PC-3 (cell line): Measurements from ENCODE around the gene LMAN1. TPM values are rescaled to one million over a fixed set of nuclear protein-coding genes. Genes with fewer than 3 reads are reported as not detected.

ENCODE experiments used
- ATAC-seq: fragments of 200-7000 bp; cut with Tn5 transposase; 2 replicates; pipeline ENCODE4 v1.9.1; 2020; ENCODE audit warnings: mild to moderate bottlenecking, moderate library complexity
- BruUV-seq: library from RNA; stranded (reverse); fragments of 400-500 nt; replicated peaks from 2 replicates; lab custom pipeline; 2021; lab: Mats Ljungman, UMichigan
- CTCF ChIA-PET: fragments of 300-600 bp; sonication (Branson Sonifier 250); formaldehyde crosslinking; loops from one replicate; lab custom pipeline; 2022; ENCODE audit warnings: antibody characterized with exemption; lab: Charles Lee
- POLR2A ChIA-PET: fragments of 300-600 bp; sonication (Branson Sonifier 250); formaldehyde crosslinking; loops from one replicate; lab custom pipeline; 2022; ENCODE audit warnings: antibody characterized with exemption; ENCODE audit not compliant: unreplicated experiment; lab: Charles Lee
- DNase-seq: peaks from one replicate; pipeline ENCODE4 v3.0.0-alpha.2; 2015
- H2AFZ ChIP-seq: fragments of 300-600 bp; sonication (generic); 2 replicates; pipeline ENCODE4 v1.6.0; 2016; ENCODE audit warnings: antibody characterized with exemption, low read length
- H3F3A ChIP-seq: fragments of 300-600 bp; sonication (generic); one replicate; pipeline ENCODE4 v1.6.0; 2017; ENCODE audit warnings: antibody characterized with exemption, low read length, control low read depth, mild to moderate bottlenecking; ENCODE audit not compliant: unreplicated experiment
- H3K27ac ChIP-seq: fragments of 300-600 bp; sonication (generic); 2 replicates; pipeline ENCODE4 v1.5.1; 2016; ENCODE audit warnings: mild to moderate bottlenecking, low read length
- H3K27me3 ChIP-seq: fragments of 300-600 bp; sonication (generic); 2 replicates; pipeline ENCODE4 v1.6.1; 2016; ENCODE audit warnings: low read length, mixed read lengths
- H3K36me3 ChIP-seq: fragments of 300-600 bp; sonication (generic); 2 replicates; pipeline ENCODE4 v1.6.1; 2016; ENCODE audit warnings: low read depth, mixed run types, low read length, mixed read lengths
- H3K4me1 ChIP-seq: fragments of 300-600 bp; sonication (generic); 2 replicates; pipeline ENCODE4 v1.5.1; 2016; ENCODE audit warnings: low read length; ENCODE audit not compliant: insufficient read depth
- H3K4me2 ChIP-seq: fragments of 300-600 bp; sonication (generic); 2 replicates; pipeline ENCODE4 v1.6.0; 2016; ENCODE audit warnings: low read length
- H3K4me3 ChIP-seq: fragments of 300-600 bp; sonication (generic); 2 replicates; pipeline ENCODE4 v1.5.1; 2016; ENCODE audit warnings: mild to moderate bottlenecking, low read length, mixed read lengths
- H3K79me2 ChIP-seq: fragments of 300-600 bp; sonication (generic); 2 replicates; pipeline ENCODE4 v1.6.1; 2017; ENCODE audit warnings: low read length, mixed read lengths
- H3K9ac ChIP-seq: fragments of 300-600 bp; sonication (generic); 2 replicates; pipeline ENCODE4 v1.6.0; 2016; ENCODE audit warnings: mild to moderate bottlenecking, low read length
- H3K9me2 ChIP-seq: fragments of 300-600 bp; sonication (generic); replicated peaks from 2 replicates; pipeline ENCODE4 v1.6.1; 2016; ENCODE audit warnings: mixed run types, low read length, mixed read lengths
- H3K9me3 ChIP-seq: fragments of 300-600 bp; sonication (generic); 2 replicates; pipeline ENCODE4 v1.6.1; 2016; ENCODE audit warnings: low read length, mixed read lengths
- H4K20me1 ChIP-seq: fragments of 300-600 bp; sonication (generic); 2 replicates; pipeline ENCODE4 v1.6.1; 2016; ENCODE audit warnings: low read length, mixed read lengths
- CTCF ChIP-seq: fragments of 300-600 bp; sonication (generic); conservative IDR thresholded peaks from 2 replicates; pipeline ENCODE4 v1.5.1; 2017; ENCODE audit warnings: antibody characterized with exemption, low read depth, mild to moderate bottlenecking, low read length
- EZH2 ChIP-seq: fragments of 300-600 bp; sonication (generic); IDR thresholded peaks from one replicate; pipeline ENCODE4 v1.6.1; 2017; ENCODE audit warnings: antibody characterized with exemption, mild to moderate bottlenecking, low read length; ENCODE audit not compliant: unreplicated experiment
- EZH2phosphoT487 ChIP-seq: fragments of 300-600 bp; sonication (generic); IDR thresholded peaks from 2 replicates; pipeline ENCODE4 v1.6.1; 2018; ENCODE audit warnings: mild to moderate bottlenecking, antibody characterized with exemption, low read length, borderline replicate concordance
- intact Hi-C: fragments of 100-400 bp; cut with micrococcal nuclease; formaldehyde crosslinking; loops from 2 replicates; pipeline ENCODE4 v1.9.0; 2023
- total RNA-seq: library from RNA; depleted of rRNA; stranded (reverse); fragments of >200 nt; gene quantifications from 2 replicates; pipeline ENCODE4 v1.2.3, GENCODE V29; 2014

The LMAN1 gene
- total RNA-seq, 1 experiment from 2014 or later = 126 TPM

GRCh38 chr18:59388817-59389216 is 29.8 kb upstream of the LMAN1 start:
- TF ChIP-seq EZH2phosphoT487 (no peak), CTCF (no peak)
- CTCF ChIA-PET = interaction anchor here (0.8 kb wide), 1 partner anchor 15 kb away, joined by 3 read pairs; no protein-coding TSS in a partner anchor
- no TSS peak for BruUV-seq
- DNase-seq = no peak
- POLR2A ChIA-PET = no interaction called here
- ATAC-seq = no peak
- no peak overlapping the region for H3K4me2 ChIP-seq
- no peaks in the 10 kb centered on the region for H3K9me2 ChIP-seq
- no peak overlapping the region for H3K27ac ChIP-seq
- H2AFZ ChIP-seq = no peak overlapping the region
- H3K4me3 ChIP-seq = no peak overlapping the region
- H3K36me3 ChIP-seq = no peaks in the 10 kb centered on the region
- no peak overlapping the region for H3K9ac ChIP-seq
- H4K20me1 ChIP-seq = no peaks in the 10 kb centered on the region
- H3F3A ChIP-seq = no peaks in the 10 kb centered on the region
- no peaks in the 10 kb centered on the region for H3K27me3 ChIP-seq
- H3K79me2 ChIP-seq = no peaks in the 10 kb centered on the region
- H3K9me3 ChIP-seq = no peaks in the 10 kb centered on the region
- H3K4me1 ChIP-seq = no peaks in the 10 kb centered on the region
- intact Hi-C loops = no loop called here

GRCh38 chr18:59387687-59388565 is 28.9 kb upstream of the LMAN1 start:
- DNase-seq (no peak), ATAC-seq (no peak)
- Histone ChIP-seq H3K4me1 (no peaks in the 10 kb centered on the region), H3K79me2 (no peaks in the 10 kb centered on the region), H3K4me3 (no peak overlapping the region), H3K9me3 (no peaks in the 10 kb centered on the region), H3K27me3 (no peaks in the 10 kb centered on the region), H2AFZ (no peak overlapping the region), H3K36me3 (no peaks in the 10 kb centered on the region), H4K20me1 (no peaks in the 10 kb centered on the region), H3K27ac (no peak overlapping the region), H3K9ac (no peak overlapping the region), H3K4me2 (no peak overlapping the region), H3F3A (no peaks in the 10 kb centered on the region), H3K9me2 (no peaks in the 10 kb centered on the region)
- POLR2A ChIA-PET = interaction anchor here (1.0 kb wide), 1 partner anchor 29 kb away, joined by 7 read pairs; the partner anchor contains the start of gene LMAN1
- BruUV-seq = no TSS peak
- intact Hi-C loops = no loop called here
- CTCF ChIA-PET = no interaction called here
- no peak for TF ChIP-seq EZH2phosphoT487
- TF ChIP-seq EZH2 = no peak
- no peak for TF ChIP-seq CTCF
